ENCODE measurements around the gene HSPBP1. TPM values are rescaled to one million over a fixed set of nuclear protein-coding genes. Genes with fewer than 3 reads are reported as not detected.
A peak's percentile ranks its signal among the peaks of the same experiment; 100 is the strongest.

Gene HSPBP1
- total and polyA plus RNA-seq, 9 of the 15 experiments (the other 6 are each of a cell fraction or from before 2014, with no cell fraction given), result 0.83 to 81.3 (median 21.8) TPM

DNA sequence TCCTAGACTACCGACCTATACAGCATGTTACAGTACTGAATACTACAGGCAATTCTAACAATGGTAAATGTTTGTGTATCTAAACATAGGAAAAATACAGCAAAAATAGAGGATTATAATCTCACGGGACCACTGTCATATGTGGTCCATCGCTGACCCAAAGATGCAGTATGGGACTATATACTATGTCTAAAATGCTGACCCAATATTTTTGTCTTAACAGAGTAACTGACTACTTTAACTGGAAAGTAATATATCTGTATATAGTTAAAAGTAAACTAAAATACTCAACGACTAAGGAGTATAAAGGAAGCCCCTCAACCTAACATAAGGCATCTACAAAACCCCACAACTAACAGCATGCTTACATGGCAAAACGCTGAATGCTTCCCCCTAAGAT, 46.9 kb downstream of the HSPBP1 start:
- DNase-seq (ENCODE audit: extremely low read depth in 1 of 4, low spot score in 3 of 4), result no peak
- Histone ChIP-seq H3K36me3 (ENCODE audit: control insufficient read depth, insufficient read depth, low read length) (peaks cover 94% of the 10 kb centered on the region), H3K4me1 (replicated peaks in 1 of 2; ENCODE audit: control insufficient read depth in 2 of 2, insufficient read depth in 2 of 2, low read length in 2 of 2) (peaks cover 0 to 29% of the 10 kb centered on the region in 2 experiments; a peak in 1 of 5 replicates), H4K20me1 (replicated peaks; ENCODE audit: control insufficient read depth, insufficient read depth, low read length) (no peaks in the 10 kb centered on the region), H3K9ac (ENCODE audit: insufficient read depth in 1 of 2, low read depth in 2 of 2, low read length in 2 of 2) (no peak overlapping the region), H3K27ac (ENCODE audit: extremely low read depth, low read depth, low read length) (no peak overlapping the region), H3K9me1 (ENCODE audit: control insufficient read depth, insufficient read depth, low read length) (peaks cover 3% of the 10 kb centered on the region), H3K4me2 (ENCODE audit: insufficient read depth, low read length) (no peak overlapping the region), H3K27me3 (ENCODE audit: control insufficient read depth in 2 of 2, insufficient read depth in 2 of 2, low read length in 2 of 2) (no peaks in the 10 kb centered on the region), H2AFZ (ENCODE audit: low read depth, low read length) (no peak overlapping the region), H3K79me2 (ENCODE audit: control insufficient read depth, insufficient read depth, low read length) (no peaks in the 10 kb centered on the region), H3K9me3 (replicated peaks; ENCODE audit: control insufficient read depth, insufficient read depth, low read depth, low read length) (no peaks in the 10 kb centered on the region), H3K4me3 (no peak overlapping the region)
- FAIRE-seq, result no peak
- intact Hi-C loops (cut with micrococcal nuclease) (no loop called here), in situ Hi-C loops (cut with MboI) (no loop called here)
- no peak for ATAC-seq
- CTCF ChIA-PET (ENCODE audit: low intra/inter-chr PET ratio), result no interaction called here
- POLR2A ChIA-PET, result interaction anchor here (0.6 to 0.7 kb wide), 4 partner anchors 13 to 25 kb away, joined by 3 to 4 read pairs (median 4); no protein-coding TSS in a partner anchor
- 85% methylated on average over 5 of the region's 5 CpGs for WGBS (ENCODE audit: insufficient coverage, low coverage, missing lambda C conversion rate)
- no peak for TF ChIP-seq FOXJ2 (tag; IDR thresholded peaks at IDR 0.05)
- TF ChIP-seq MAFF (IDR thresholded peaks at IDR 0.05; ENCODE audit: low read length), result peak; percentile 6; the same call in 1 of the 2 replicates
- no peak for TF ChIP-seq CAMTA2 (CRISPR knock-in tag; conservative IDR thresholded peaks at IDR 0.05)
- TF ChIP-seq ZNF316 (IDR thresholded peaks at IDR 0.05), result peak; percentile 61
- peak; percentile 33; the same call in 1 of the 2 replicates for TF ChIP-seq C11orf30 (IDR thresholded peaks at IDR 0.05; ENCODE audit: low read depth)
- no TSS peak for BruUV-seq (replicated peaks)

DNA sequence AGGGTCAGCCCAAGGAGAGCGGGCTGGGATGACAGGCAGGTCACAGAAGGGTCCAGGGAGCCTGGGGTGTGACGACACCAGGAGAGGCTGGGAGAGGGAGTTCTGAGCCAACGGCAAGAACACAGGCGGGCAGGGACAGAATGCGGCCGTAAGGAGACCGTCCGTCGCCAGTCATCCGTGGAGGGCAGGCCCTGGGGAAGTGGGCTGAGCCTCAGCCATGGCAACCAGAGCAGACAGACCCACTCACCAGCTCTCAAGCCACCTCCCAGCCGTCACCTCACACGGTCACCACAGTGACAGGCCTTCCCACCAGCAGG, 47.7 kb downstream of the HSPBP1 start:
- Histone ChIP-seq H3K27me3 (ENCODE audit: control insufficient read depth in 2 of 2, insufficient read depth in 2 of 2, low read length in 2 of 2) (no peaks in the 10 kb centered on the region), H3K9me3 (replicated peaks; ENCODE audit: control insufficient read depth, insufficient read depth, low read depth, low read length) (no peaks in the 10 kb centered on the region), H3K27ac (ENCODE audit: extremely low read depth, low read depth, low read length) (no peak overlapping the region), H3K9ac (ENCODE audit: insufficient read depth in 1 of 2, low read depth in 2 of 2, low read length in 2 of 2) (peak overlapping the region in 1 of 2 experiments; percentile 15; a peak in 1 of 4 replicates), H3K36me3 (ENCODE audit: control insufficient read depth, insufficient read depth, low read length) (peaks cover 94% of the 10 kb centered on the region), H2AFZ (ENCODE audit: low read depth, low read length) (no peak overlapping the region), H3K4me3 (no peak overlapping the region), H3K4me2 (ENCODE audit: insufficient read depth, low read length) (no peak overlapping the region), H4K20me1 (replicated peaks; ENCODE audit: control insufficient read depth, insufficient read depth, low read length) (no peaks in the 10 kb centered on the region), H3K9me1 (ENCODE audit: control insufficient read depth, insufficient read depth, low read length) (peaks cover 3% of the 10 kb centered on the region), H3K79me2 (ENCODE audit: control insufficient read depth, insufficient read depth, low read length) (no peaks in the 10 kb centered on the region), H3K4me1 (replicated peaks in 1 of 2; ENCODE audit: control insufficient read depth in 2 of 2, insufficient read depth in 2 of 2, low read length in 2 of 2) (peaks cover 0 to 37% of the 10 kb centered on the region in 2 experiments; a peak in 1 of 5 replicates)
- no peak for FAIRE-seq
- intact Hi-C loops (cut with micrococcal nuclease) (no loop called here), in situ Hi-C loops (cut with MboI) (no loop called here)
- TF ChIP-seq NR4A1 (CRISPR knock-in tag; IDR thresholded peaks at IDR 0.05), result no peak
- no peak for TF ChIP-seq NR4A1 (tag; IDR thresholded peaks at IDR 0.05)
- TF ChIP-seq PCBP2 (IDR thresholded peaks at IDR 0.05; ENCODE audit: low read depth, low read length, poor library complexity, severe bottlenecking), result no peak
- ChIA-PET CTCF (ENCODE audit: low intra/inter-chr PET ratio) (no interaction called here), POLR2A (interaction anchor here (0.6 to 0.7 kb wide), 3 partner anchors 14 to 63 kb away, joined by 3 to 4 read pairs (median 3); no protein-coding TSS in a partner anchor)
- 95% methylated on average over 11 of the region's 12 CpGs for WGBS (ENCODE audit: insufficient coverage, low coverage, missing lambda C conversion rate)
- DNase-seq (ENCODE audit: extremely low read depth in 1 of 4, low spot score in 3 of 4), result no peak
- no TSS peak for BruUV-seq (replicated peaks)
- ATAC-seq, result no peak
